Esophagus squamous epithelium (tissue), 5 donors: ENCODE data around the gene MAGT1. TPM values are rescaled to one million over a fixed set of nuclear protein-coding genes. Genes with fewer than 3 reads are reported as not detected.

Experiments
- DNase-seq: peaks from one replicate; lab custom pipeline; 2025; lab: John Stamatoyannopoulos, UW
- H3K27ac ChIP-seq, 4 donors: fragments of 200-600 bp; sonication (generic); one replicate each; pipeline ENCODE4 v1.5.1; 2016 to 2019; ENCODE audit warnings: mild to moderate bottlenecking in 1 of 4
- H3K27me3 ChIP-seq, 4 donors: fragments of 200-600 bp; sonication (generic); 1 replicate in 3 of 4; 2 replicates in 1 of 4; pipeline versions ENCODE4 v1.5.1 to v1.6.0; 2017 to 2021; ENCODE audit warnings: antibody characterized with exemption in 1 of 4
- H3K36me3 ChIP-seq, 3 donors: fragments of 200-600 bp; sonication (generic); one replicate each; pipeline ENCODE4 v1.5.1; 2016 to 2019
- H3K4me1 ChIP-seq, 3 donors: fragments of 200-600 bp; sonication (generic); one replicate each; pipeline ENCODE4 v1.5.1; 2017 to 2019
- H3K4me3 ChIP-seq, 4 donors: fragments of 200-600 bp; sonication (generic); 1 replicate in 3 of 4; 2 replicates in 1 of 4; pipeline ENCODE4 v1.5.1; 2016 to 2019; ENCODE audit warnings: mild to moderate bottlenecking in 2 of 4, moderate library complexity in 1 of 4
- H3K9me3 ChIP-seq, 3 donors: fragments of 200-600 bp; sonication (generic); one replicate each; pipeline ENCODE4 v1.5.1; 2016 to 2019
- POLR2A ChIP-seq, 4 donors: fragments of 450-650 bp; IDR thresholded peaks; one replicate each; pipeline ENCODE4 v1.6.1; 2017; ENCODE audit warnings: antibody characterized with exemption in 4 of 4, mild to moderate bottlenecking in 4 of 4, moderate library complexity in 3 of 4
- WGBS, 2 donors: methylation state at CpG; one replicate each; pipeline ENCODE4 v1.1.5; 2018; 5-methylcytosine and 5-hydroxymethylcytosine counted together
- intact Hi-C: fragments of 100-400 bp; cut with DNase I; formaldehyde crosslinking; loops from one replicate; pipeline ENCODE4 v1.15.0; 2022
- total RNA-seq, 4 donors: library from RNA; depleted of rRNA; stranded (reverse); fragments of >200 nt; gene quantifications; one replicate each; pipeline ENCODE4 v1.1.0, GENCODE V29; 2016
- TF ChIP-seq, protein P1 (sequence below), 6 experiments: fragments of 450-650 bp in 4 of 6; fragments of 200-600 bp in 2 of 6; sonication (generic) in 2 of 6; IDR thresholded peaks; one replicate each; pipeline ENCODE4 v1.5.1; 2016 to 2019; ENCODE audit warnings: antibody characterized with exemption in 6 of 6, mild to moderate bottlenecking in 4 of 6, moderate library complexity in 4 of 6
- donor health status: DM: yes; HTN: yes; CAD: no.

Gene MAGT1
- total RNA-seq, 4 donors from 2014 or later = 31.0 to 51.2 (median 38.4) TPM

DNA sequence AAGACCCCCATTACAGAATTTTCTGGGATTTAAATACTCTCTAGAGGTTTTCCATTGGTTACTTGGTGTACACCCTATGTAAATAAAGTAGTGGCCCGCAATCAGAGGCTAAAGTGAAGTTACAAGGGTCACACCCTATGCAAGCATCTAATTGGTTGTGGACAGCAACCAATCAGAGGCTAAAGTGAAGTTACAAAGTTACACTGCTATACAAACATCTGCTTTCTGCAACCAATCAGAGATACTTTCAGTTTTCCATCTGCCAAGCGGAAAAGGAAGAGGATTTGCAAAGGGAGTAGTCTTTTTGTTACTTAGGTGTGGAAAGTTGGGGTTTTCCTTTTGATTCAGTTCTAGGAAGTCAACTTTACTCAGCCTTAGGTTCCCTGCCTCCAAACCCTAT lies 107.2 kb downstream of the MAGT1 start:
- WGBS, 2 donors = 15 to 62% methylated on average over 2 of the region's 2 CpGs
- Histone ChIP-seq H3K36me3 (no peaks in the 10 kb centered on the region), H3K4me3 (peak overlapping the region in 3 of 4 donors; percentile 22 to 51 (median 34)), H3K27me3 (no peaks in the 10 kb centered on the region), H3K27ac (peak overlapping the region in 2 of 4 donors; percentile 50 to 52), H3K9me3 (no peaks in the 10 kb centered on the region), H3K4me1 (peaks cover 0 to 39% (median 5%) of the 10 kb centered on the region in 3 donors)
- TF ChIP-seq, protein P1, sequence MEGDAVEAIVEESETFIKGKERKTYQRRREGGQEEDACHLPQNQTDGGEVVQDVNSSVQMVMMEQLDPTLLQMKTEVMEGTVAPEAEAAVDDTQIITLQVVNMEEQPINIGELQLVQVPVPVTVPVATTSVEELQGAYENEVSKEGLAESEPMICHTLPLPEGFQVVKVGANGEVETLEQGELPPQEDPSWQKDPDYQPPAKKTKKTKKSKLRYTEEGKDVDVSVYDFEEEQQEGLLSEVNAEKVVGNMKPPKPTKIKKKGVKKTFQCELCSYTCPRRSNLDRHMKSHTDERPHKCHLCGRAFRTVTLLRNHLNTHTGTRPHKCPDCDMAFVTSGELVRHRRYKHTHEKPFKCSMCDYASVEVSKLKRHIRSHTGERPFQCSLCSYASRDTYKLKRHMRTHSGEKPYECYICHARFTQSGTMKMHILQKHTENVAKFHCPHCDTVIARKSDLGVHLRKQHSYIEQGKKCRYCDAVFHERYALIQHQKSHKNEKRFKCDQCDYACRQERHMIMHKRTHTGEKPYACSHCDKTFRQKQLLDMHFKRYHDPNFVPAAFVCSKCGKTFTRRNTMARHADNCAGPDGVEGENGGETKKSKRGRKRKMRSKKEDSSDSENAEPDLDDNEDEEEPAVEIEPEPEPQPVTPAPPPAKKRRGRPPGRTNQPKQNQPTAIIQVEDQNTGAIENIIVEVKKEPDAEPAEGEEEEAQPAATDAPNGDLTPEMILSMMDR (IDR thresholded peaks at IDR 0.05) = no peak
- no peak for TF ChIP-seq POLR2A (IDR thresholded peaks at IDR 0.05)
- intact Hi-C loops = no loop called here
- DNase-seq = no peak

DNA sequence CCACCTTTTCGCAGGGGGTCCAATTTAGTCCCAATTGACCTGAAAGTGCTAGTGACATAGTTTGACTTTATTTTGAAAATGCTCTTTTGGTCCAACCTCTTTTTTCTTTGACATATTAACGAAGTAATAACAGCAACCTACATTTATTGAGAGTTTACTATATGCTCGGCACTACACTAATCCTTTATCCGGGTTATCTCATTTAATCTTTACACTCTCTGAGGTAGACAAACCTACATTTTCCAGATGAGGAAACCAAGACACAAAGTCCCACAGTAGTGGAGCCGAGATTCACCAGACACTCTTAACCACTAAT lies 108.9 kb downstream of the MAGT1 start:
- Histone ChIP-seq H3K36me3 (no peaks in the 10 kb centered on the region), H3K27ac (peak overlapping the region; percentile 90 to 97 (median 92)), H3K4me1 (peaks cover 0 to 50% (median 8%) of the 10 kb centered on the region in 3 donors), H3K4me3 (peak overlapping the region; percentile 57 to 80 (median 72)), H3K9me3 (no peaks in the 10 kb centered on the region), H3K27me3 (no peaks in the 10 kb centered on the region)
- no peak for TF ChIP-seq POLR2A (IDR thresholded peaks at IDR 0.05)
- TF ChIP-seq, protein P1 (IDR thresholded peaks at IDR 0.05) = no peak
- intact Hi-C loops = no loop called here
- WGBS, 2 donors = 10 to 28% methylated on average over 5 of the region's 5 CpGs
- DNase-seq = no peak

- intact Hi-C loops = no loop called here
- Histone ChIP-seq H3K36me3 (no peaks in the 10 kb centered on the region), H3K27me3 (no peaks in the 10 kb centered on the region), H3K9me3 (no peaks in the 10 kb centered on the region), H3K4me3 (peak within 1 kb of the TSS; percentile 57 to 80 (median 72)), H3K4me1 (peaks cover 0 to 50% (median 8%) of the 10 kb centered on the region in 3 donors), H3K27ac (peak within 1 kb of the TSS; percentile 90 to 97 (median 92))
- peak in 2 of 4 donors; percentile 20 to 56 for TF ChIP-seq POLR2A (IDR thresholded peaks at IDR 0.05)
- TF ChIP-seq, protein P1 (IDR thresholded peaks at IDR 0.05) = no peak
- whole genome bisulfite sequencing, 2 donors = 0 to 35% methylated on average over 18 to 31 of the region's 61 CpGs
- DNase-seq = peak; percentile 8
Observed at GRCh38 chrX:77785486-77786364, 109.5 kb downstream of the MAGT1 start, which contains the start of gene ATRX. Gene ATRX, minus strand, starts transcription at chrX:77786216. Its CDS starts 215 bp downstream, at chrX:77786001.

GRCh38 chrX:77779695-77780094 lies 115.5 kb downstream of the MAGT1 start:
- DNase-seq = no peak
- no peak overlapping the region for H3K27ac ChIP-seq

More at GRCh38 chrX:77779695-77780094, 115.5 kb downstream of the MAGT1 start:
- no peak for TF ChIP-seq POLR2A (IDR thresholded peaks at IDR 0.05)
- TF ChIP-seq, protein P1 (IDR thresholded peaks at IDR 0.05) = no peak
- WGBS, 2 donors = 56 to 66% methylated on average over 3 of the region's 3 CpGs
- no peaks in the 10 kb centered on the region for H3K27me3 ChIP-seq
- peaks cover 0 to 28% (median 8%) of the 10 kb centered on the region in 3 donors for H3K4me1 ChIP-seq
- no peak overlapping the region for H3K4me3 ChIP-seq
- intact Hi-C loops = no loop called here
- no peaks in the 10 kb centered on the region for H3K9me3 ChIP-seq
- no peaks in the 10 kb centered on the region for H3K36me3 ChIP-seq
